ENCODE measurements around the gene MAB21L2.

MAB21L2 gene

GRCh38 chr4:150624055-150624454 is 42.1 kb downstream of the MAB21L2 start:
- peak in 1 of 4 experiments; percentile 3 for DNase-seq

- peak in 2 of 4 experiments; percentile 5 to 13 for DNase-seq
Measured at GRCh38 chr4:150625033-150625432, 43.1 kb downstream of the MAB21L2 start.

GRCh38 chr4:150628073-150628472 is 46.1 kb downstream of the MAB21L2 start:
- DNase-seq = no peak

- DNase-seq = no peak
Measured at GRCh38 chr4:150632639-150633038, 50.7 kb downstream of the MAB21L2 start.
